Omental fat pad (tissue), 4 donors: ENCODE measurements around the gene CLN3. TPM values are rescaled to one million over a fixed set of nuclear protein-coding genes. Genes with fewer than 3 reads are reported as not detected.

Experiments used
- ATAC-seq: fragments of 150-250 bp; one replicate; pipeline ENCODE4 v1.9.1; 2016; ENCODE audit warnings: mild to moderate bottlenecking, moderate library complexity; ENCODE audit not compliant: low FRiP score
- DNase-seq: peaks from one replicate; pipeline ENCODE4 v3.0.0-alpha.2; 2019; ENCODE audit warnings: low spot score
- total RNA-seq, 4 donors: library from RNA; depleted of rRNA; stranded (reverse); fragments of >200 nt; gene quantifications; one replicate each; pipeline ENCODE4 v1.1.0, GENCODE V29; 2016
- TF ChIP-seq, protein P1 (sequence below), 3 donors: fragments of 450-650 bp; IDR thresholded peaks; one replicate each; pipeline ENCODE4 v1.5.1; 2016 to 2017; ENCODE audit warnings: antibody characterized with exemption in 3 of 3, mild to moderate bottlenecking in 3 of 3, moderate library complexity in 2 of 3

CLN3 gene
- total RNA-seq, result 10 to 100 TPM; 20.1 to 28.9 (median 24.9) TPM

DNA sequence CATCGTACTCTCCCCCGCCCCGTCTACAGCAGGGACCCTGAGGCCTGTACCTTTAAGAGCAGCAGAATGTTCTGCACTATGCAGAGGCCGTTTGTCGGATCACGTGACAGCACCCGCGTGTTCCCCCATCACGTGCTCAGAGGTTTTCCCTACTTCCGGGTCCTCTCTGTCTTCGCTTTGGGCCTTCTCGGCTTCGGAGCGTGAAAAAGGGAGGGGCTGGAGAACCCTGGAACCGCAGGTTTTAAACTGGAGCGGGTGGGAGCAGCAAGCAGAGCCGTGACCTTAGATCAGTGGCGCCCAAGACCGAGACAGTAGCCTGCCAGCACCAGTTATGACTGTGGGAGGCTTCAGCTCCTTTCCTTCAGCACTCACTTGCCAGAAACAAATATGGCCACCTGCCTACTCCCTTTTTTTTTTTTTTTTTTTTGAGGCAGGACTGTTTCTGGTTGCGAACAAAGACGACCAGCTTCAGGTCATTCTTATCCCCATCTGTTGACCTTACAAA lies at the start of gene CLN3:
Gene CLN3 (minus strand): TSS at position 105 of the 505 bp plus-strand sequence. CDS start 315 bp downstream, outside the sequence.
- peak; percentile 95 for ATAC-seq
- peak; percentile 75 for DNase-seq
- TF ChIP-seq, protein P1, sequence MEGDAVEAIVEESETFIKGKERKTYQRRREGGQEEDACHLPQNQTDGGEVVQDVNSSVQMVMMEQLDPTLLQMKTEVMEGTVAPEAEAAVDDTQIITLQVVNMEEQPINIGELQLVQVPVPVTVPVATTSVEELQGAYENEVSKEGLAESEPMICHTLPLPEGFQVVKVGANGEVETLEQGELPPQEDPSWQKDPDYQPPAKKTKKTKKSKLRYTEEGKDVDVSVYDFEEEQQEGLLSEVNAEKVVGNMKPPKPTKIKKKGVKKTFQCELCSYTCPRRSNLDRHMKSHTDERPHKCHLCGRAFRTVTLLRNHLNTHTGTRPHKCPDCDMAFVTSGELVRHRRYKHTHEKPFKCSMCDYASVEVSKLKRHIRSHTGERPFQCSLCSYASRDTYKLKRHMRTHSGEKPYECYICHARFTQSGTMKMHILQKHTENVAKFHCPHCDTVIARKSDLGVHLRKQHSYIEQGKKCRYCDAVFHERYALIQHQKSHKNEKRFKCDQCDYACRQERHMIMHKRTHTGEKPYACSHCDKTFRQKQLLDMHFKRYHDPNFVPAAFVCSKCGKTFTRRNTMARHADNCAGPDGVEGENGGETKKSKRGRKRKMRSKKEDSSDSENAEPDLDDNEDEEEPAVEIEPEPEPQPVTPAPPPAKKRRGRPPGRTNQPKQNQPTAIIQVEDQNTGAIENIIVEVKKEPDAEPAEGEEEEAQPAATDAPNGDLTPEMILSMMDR (IDR thresholded peaks at IDR 0.05), result no peak

DNA sequence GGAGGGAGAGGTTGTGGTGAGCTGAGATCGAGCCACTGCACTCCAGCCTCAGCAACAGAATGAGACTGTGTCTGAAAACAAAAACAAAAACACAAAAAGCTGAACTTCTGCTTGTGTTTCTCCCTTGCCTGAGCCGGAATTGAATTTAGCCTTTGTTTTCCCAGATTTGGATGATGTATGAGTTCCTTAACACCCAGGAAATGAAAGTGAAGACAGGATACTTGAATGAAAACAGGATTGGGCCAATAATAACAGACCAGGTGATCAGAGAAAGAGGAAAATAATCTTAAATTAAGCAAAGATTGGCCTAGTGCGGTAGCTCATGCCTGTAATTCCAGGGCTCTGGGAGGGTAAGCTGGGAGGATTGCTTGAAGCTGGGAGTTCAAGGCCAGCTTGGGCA lies 48.5 kb upstream of the CLN3 start:
- DNase-seq (no peak), ATAC-seq (no peak)
- TF ChIP-seq, protein P1 (IDR thresholded peaks at IDR 0.05), result no peak

DNA sequence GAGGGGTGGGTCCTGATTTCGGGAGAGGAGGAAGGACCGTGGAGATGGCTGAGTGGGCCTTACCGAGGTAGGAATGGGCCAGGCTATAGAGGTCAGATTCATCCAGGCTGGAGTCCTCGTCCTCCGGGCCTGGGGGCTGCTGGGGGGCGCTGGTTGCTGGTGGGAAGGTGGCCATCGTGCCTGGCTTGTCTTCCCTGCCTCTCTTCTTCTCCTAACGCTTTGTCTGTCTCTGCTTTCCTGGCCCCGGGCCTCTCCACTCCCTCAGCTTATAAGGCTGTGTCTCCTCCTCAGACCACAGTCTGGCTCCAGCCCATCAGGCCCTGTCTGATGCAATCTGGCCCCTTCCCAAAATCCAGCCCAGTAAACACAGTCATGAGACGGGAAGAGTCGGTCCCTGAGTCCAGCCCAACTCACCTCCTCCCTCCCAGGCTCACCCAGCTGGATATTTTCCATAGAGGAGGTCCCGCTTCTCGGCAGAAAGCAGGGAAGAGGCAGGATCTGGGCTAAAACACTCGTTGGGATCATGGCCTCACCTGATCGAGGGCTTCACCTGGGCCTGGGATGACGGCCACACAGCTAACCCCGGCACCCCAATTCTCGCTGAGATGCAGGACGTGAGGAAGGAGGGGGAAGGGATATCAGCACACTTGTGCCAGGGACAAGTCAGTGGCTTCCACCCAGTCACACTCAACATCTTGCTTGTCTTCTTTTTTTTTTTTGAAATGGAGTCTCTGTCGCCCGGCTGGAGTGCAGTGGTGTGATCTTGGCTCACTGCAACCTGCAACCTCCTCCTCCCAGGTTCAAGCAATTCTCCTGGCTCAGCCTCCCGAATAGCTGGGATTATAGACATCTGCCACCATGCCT lies 47.1 kb upstream of the CLN3 start, which contains the start of gene NUPR1:
Gene NUPR1 (minus strand): TSS at position 242 of the 864 bp plus-strand sequence. CDS start 67 bp downstream, at position 175.
- peak; percentile 75 for DNase-seq
- TF ChIP-seq, protein P1 (IDR thresholded peaks at IDR 0.05), result no peak
- ATAC-seq, result peak; percentile 98

DNA sequence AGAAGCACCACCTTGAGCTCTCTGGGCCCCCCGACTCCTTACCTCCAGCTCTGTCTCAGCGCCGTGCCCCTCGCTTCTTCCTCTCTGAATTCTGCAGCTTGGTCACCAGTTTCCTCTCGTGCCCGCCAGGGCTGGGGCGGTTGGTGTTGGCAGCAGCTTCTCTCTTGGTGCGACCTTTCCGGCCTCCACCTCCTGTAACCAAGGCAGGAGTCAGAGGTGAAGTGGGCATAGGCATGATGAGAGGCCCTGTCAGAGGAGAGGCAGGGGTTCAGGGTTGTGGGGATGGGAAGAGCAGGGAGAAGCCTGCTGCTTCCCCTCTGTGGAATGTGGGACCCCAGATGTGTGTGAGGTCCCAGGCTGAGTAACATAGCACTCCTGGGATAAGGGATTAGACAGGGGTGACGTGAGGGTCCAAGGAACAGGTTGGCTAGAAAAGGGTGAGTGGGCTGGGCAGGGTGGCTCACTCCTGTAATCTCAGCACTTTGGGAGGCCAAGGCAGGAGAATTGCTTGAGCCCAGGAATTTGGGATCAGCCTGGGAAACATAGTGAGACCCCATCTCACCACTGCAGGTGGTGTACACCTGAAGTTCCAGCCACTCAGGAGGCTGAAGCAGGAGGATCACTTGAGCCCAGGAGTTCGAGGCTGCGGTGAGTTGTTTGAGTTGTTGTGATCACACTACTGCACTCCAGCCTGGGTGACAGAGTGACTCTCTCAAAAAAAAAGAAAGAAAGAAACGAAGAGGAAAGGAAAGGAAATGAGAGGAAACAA lies 46.3 kb upstream of the CLN3 start:
- ATAC-seq (no peak), DNase-seq (no peak)
- TF ChIP-seq, protein P1 (IDR thresholded peaks at IDR 0.05), result no peak

DNA sequence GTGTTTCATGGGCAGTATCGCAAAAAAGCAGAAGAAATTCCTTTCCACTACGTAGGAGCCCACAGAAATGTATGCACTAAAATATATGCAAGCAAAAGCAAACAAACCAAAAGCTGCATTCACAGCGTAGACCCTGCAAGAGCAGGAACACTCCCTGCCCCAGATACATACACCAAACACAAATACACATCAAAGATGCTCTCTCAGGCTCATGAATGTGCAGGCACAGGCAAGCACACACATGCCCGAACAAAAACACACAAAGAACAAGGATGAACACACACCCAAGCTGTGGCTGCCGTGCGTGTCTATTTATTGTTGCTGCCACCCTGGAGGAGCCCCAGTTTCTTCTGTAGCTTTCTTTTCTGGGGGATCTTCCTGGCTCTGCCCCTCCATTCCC lies 45.2 kb upstream of the CLN3 start:
- TF ChIP-seq, protein P1 (IDR thresholded peaks at IDR 0.05), result no peak
- DNase-seq (no peak), ATAC-seq (no peak)

DNA sequence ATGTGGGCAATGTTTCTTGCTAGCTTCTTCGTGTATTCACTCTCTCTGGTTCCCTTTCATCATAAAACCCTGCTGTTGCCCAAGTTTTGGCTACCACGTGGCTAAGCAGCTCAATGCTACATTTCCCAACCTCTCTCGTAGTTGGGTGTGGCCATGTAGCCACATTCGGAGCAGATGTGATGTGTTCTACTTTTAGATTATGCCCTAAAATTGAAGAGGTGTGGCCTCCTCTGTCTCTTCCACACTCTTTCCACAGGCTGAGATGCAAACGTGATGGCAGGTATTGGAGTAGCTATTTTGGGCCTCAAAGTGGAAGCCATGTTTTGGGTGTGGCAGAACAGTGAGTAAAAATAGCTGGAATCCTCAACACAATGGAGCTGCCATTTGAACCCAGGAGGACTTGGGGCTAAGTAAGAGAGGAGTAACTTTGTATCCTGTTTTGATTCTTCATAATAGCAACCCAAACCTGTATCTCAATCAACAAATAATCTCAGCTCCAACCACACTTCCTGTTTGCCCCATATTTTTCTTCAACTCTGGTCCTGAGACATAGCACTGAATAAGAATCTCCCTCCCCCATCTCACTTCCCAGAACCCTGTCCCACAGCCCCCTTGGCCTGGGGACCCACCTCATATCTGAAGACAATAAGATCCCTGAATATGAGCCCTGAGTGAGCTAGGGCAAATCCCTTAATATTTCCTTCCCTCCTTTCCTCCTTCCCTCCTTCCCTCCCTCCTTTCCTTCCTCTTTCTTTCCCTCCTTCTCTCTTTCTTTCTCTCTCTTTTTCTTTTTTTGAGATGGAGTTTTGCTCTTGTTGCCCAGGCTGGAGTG lies 42.9 kb upstream of the CLN3 start:
- DNase-seq (peak; percentile 57), ATAC-seq (no peak)
- TF ChIP-seq, protein P1 (IDR thresholded peaks at IDR 0.05), result no peak
